ENCODE data around the gene CXCL6.

Gene CXCL6

GRCh38 chr4:73883306-73883705 is 46.8 kb downstream of the CXCL6 start:
- no peak overlapping the region for H2AFZ ChIP-seq (ENCODE audit: low read depth, low read length)
- H3K4me1 ChIP-seq (ENCODE audit: insufficient read depth, low read length) = no peaks in the 10 kb centered on the region
- H3K4me3 ChIP-seq (ENCODE audit: low read length) = no peak overlapping the region
- no peaks in the 10 kb centered on the region for H3K27me3 ChIP-seq (ENCODE audit: insufficient read depth, low read length)
- H3K9me3 ChIP-seq (ENCODE audit: low read length) = no peaks in the 10 kb centered on the region
- H3K36me3 ChIP-seq (ENCODE audit: insufficient read depth, low read length) = no peaks in the 10 kb centered on the region

- no peaks in the 10 kb centered on the region for H3K36me3 ChIP-seq (ENCODE audit: insufficient read depth, low read length)
- no peaks in the 10 kb centered on the region for H3K27me3 ChIP-seq (ENCODE audit: insufficient read depth, low read length)
- H3K4me3 ChIP-seq (ENCODE audit: low read length) = no peak overlapping the region
- H3K4me1 ChIP-seq (ENCODE audit: insufficient read depth, low read length) = no peaks in the 10 kb centered on the region
- H2AFZ ChIP-seq (ENCODE audit: low read depth, low read length) = no peak overlapping the region
- no peaks in the 10 kb centered on the region for H3K9me3 ChIP-seq (ENCODE audit: low read length)
Observed at GRCh38 chr4:73885574-73886267, 49.2 kb downstream of the CXCL6 start.

All from neuron (in vitro differentiated cells).